Measurements from ENCODE around the gene CFTR. TPM values are rescaled to one million over a fixed set of nuclear protein-coding genes. Genes with fewer than 3 reads are reported as not detected.

The CFTR gene
- total RNA-seq, 1 experiment from 2014 or later: 130 TPM

DNA sequence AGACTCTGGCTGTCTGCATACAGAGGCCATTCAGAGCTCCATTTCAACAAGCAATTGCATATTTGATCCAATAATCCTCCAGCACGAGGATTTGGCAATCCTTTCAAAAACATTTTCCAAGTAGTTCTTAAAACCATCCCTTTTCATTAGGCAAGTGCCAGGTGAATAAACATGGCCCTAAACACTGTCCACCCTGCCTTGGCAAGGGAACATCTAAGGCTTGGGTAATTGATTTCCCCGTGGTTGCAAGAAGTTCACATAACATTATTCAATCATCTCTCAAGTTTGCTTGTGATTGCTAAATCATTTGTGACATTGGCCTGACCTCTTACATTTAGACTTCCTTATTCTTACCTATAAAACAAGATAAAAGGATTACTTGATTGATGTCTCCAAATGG, 218.2 kb downstream of the CFTR start:
- H3K9me3 ChIP-seq: peaks cover 3% of the 10 kb centered on the region; the same call in 1 of the 2 replicates
- CTCF ChIA-PET: interaction anchor here (0.6 kb wide), 1 partner anchor 148 kb away, joined by 4 read pairs; no protein-coding TSS in a partner anchor
- no peaks in the 10 kb centered on the region for H3K27me3 ChIP-seq (replicated peaks; ENCODE audit: control insufficient read depth, insufficient read depth, low read length)
- BruUV-seq (replicated peaks): no TSS peak
- POLR2A ChIA-PET: no interaction called here
- no peaks in the 10 kb centered on the region for H3K36me3 ChIP-seq (ENCODE audit: control insufficient read depth, insufficient read depth, low read length)
- H3K4me1 ChIP-seq: peaks cover 8% of the 10 kb centered on the region
- H3K4me1 Mint-ChIP-seq (ENCODE audit: low read depth, unreplicated experiment): peaks cover 17% of the 10 kb centered on the region
- H3K9me3 Mint-ChIP-seq (ENCODE audit: unreplicated experiment): no peaks in the 10 kb centered on the region
- intact Hi-C loops (cut with micrococcal nuclease; ENCODE audit: unreplicated experiment): no loop called here
- TF ChIP-seq, protein P1, sequence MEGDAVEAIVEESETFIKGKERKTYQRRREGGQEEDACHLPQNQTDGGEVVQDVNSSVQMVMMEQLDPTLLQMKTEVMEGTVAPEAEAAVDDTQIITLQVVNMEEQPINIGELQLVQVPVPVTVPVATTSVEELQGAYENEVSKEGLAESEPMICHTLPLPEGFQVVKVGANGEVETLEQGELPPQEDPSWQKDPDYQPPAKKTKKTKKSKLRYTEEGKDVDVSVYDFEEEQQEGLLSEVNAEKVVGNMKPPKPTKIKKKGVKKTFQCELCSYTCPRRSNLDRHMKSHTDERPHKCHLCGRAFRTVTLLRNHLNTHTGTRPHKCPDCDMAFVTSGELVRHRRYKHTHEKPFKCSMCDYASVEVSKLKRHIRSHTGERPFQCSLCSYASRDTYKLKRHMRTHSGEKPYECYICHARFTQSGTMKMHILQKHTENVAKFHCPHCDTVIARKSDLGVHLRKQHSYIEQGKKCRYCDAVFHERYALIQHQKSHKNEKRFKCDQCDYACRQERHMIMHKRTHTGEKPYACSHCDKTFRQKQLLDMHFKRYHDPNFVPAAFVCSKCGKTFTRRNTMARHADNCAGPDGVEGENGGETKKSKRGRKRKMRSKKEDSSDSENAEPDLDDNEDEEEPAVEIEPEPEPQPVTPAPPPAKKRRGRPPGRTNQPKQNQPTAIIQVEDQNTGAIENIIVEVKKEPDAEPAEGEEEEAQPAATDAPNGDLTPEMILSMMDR (IDR thresholded peaks at IDR 0.05; ENCODE audit: insufficient read depth in 1 of 2, low read depth in 1 of 2, low read length in 1 of 2, severe bottlenecking in 1 of 2, unreplicated experiment in 1 of 2): no peak
- no peak overlapping the region for H3K4me3 Mint-ChIP-seq (ENCODE audit: unreplicated experiment)
- H3K4me3 ChIP-seq (ENCODE audit: low read depth, low read length): no peak overlapping the region
- H3K27ac Mint-ChIP-seq (ENCODE audit: unreplicated experiment): no peak overlapping the region
- H3K27me3 Mint-ChIP-seq (ENCODE audit: insufficient read depth, unreplicated experiment): no peaks in the 10 kb centered on the region
- peaks cover 7% of the 10 kb centered on the region for H3K36me3 Mint-ChIP-seq (ENCODE audit: insufficient read depth, unreplicated experiment)
- no peak for DNase-seq

- TF ChIP-seq, protein P1 (IDR thresholded peaks at IDR 0.05; ENCODE audit: insufficient read depth in 1 of 2, low read depth in 1 of 2, low read length in 1 of 2, severe bottlenecking in 1 of 2, unreplicated experiment in 1 of 2): no peak
- Mint-ChIP-seq H3K36me3 (ENCODE audit: insufficient read depth, unreplicated experiment) (peaks cover 18% of the 10 kb centered on the region), H3K27me3 (ENCODE audit: insufficient read depth, unreplicated experiment) (no peaks in the 10 kb centered on the region), H3K4me1 (ENCODE audit: low read depth, unreplicated experiment) (peaks cover 7% of the 10 kb centered on the region), H3K4me3 (ENCODE audit: unreplicated experiment) (no peak overlapping the region), H3K27ac (ENCODE audit: unreplicated experiment) (peak overlapping the region; percentile 15), H3K9me3 (ENCODE audit: unreplicated experiment) (peaks cover 9% of the 10 kb centered on the region)
- no peaks in the 10 kb centered on the region for H3K27me3 ChIP-seq (replicated peaks; ENCODE audit: control insufficient read depth, insufficient read depth, low read length)
- H3K4me3 ChIP-seq (ENCODE audit: low read depth, low read length): no peak overlapping the region
- CTCF ChIA-PET: no interaction called here
- peaks cover 7% of the 10 kb centered on the region; the same call in 1 of the 2 replicates for H3K4me1 ChIP-seq
- DNase-seq: no peak
- POLR2A ChIA-PET: no interaction called here
- peaks cover 3% of the 10 kb centered on the region; the same call in 1 of the 2 replicates for H3K9me3 ChIP-seq
- H3K36me3 ChIP-seq (ENCODE audit: control insufficient read depth, insufficient read depth, low read length): no peaks in the 10 kb centered on the region
- intact Hi-C loops (cut with micrococcal nuclease; ENCODE audit: unreplicated experiment): no loop called here
- BruUV-seq (replicated peaks): no TSS peak
These were observed 224.2 kb downstream of the CFTR start for GRCh38 chr7:117704063-117704462.

- no peaks in the 10 kb centered on the region for H3K36me3 ChIP-seq (ENCODE audit: control insufficient read depth, insufficient read depth, low read length)
- CTCF ChIA-PET: no interaction called here
- H3K4me3 ChIP-seq (ENCODE audit: low read depth, low read length): no peak overlapping the region
- peaks cover 7% of the 10 kb centered on the region for H3K4me1 Mint-ChIP-seq (ENCODE audit: low read depth, unreplicated experiment)
- peaks cover 18% of the 10 kb centered on the region for H3K36me3 Mint-ChIP-seq (ENCODE audit: insufficient read depth, unreplicated experiment)
- TF ChIP-seq, protein P1 (IDR thresholded peaks at IDR 0.05; ENCODE audit: insufficient read depth in 1 of 2, low read depth in 1 of 2, low read length in 1 of 2, severe bottlenecking in 1 of 2, unreplicated experiment in 1 of 2): no peak
- no TSS peak for BruUV-seq (replicated peaks)
- no peaks in the 10 kb centered on the region for H3K27me3 ChIP-seq (replicated peaks; ENCODE audit: control insufficient read depth, insufficient read depth, low read length)
- POLR2A ChIA-PET: no interaction called here
- no peak for DNase-seq
- peaks cover 9% of the 10 kb centered on the region for H3K9me3 Mint-ChIP-seq (ENCODE audit: unreplicated experiment)
- no peaks in the 10 kb centered on the region for H3K27me3 Mint-ChIP-seq (ENCODE audit: insufficient read depth, unreplicated experiment)
- H3K27ac Mint-ChIP-seq (ENCODE audit: unreplicated experiment): peak overlapping the region; percentile 18
- intact Hi-C loops (cut with micrococcal nuclease; ENCODE audit: unreplicated experiment): no loop called here
- peaks cover 7% of the 10 kb centered on the region; the same call in 1 of the 2 replicates for H3K4me1 ChIP-seq
- H3K9me3 ChIP-seq: peaks cover 3% of the 10 kb centered on the region; the same call in 1 of the 2 replicates
- H3K4me3 Mint-ChIP-seq (ENCODE audit: unreplicated experiment): no peak overlapping the region
These were observed 225.8 kb downstream of the CFTR start for GRCh38 chr7:117705630-117706029.
